GM18951 (cell line): ENCODE measurements around the gene GRAMD2B.
"Not testable (repeated sequence)": the region's sequence is repeated elsewhere in the genome, so short reads cannot be mapped to it uniquely, and the experiment has no call there.

Source experiments
- POLR2A ChIP-seq: IDR thresholded peaks from 4 replicates; pipeline ENCODE4 v1.6.1; 2011; ENCODE audit warnings: mild to moderate bottlenecking; ENCODE audit not compliant: insufficient read length, insufficient read depth; ENCODE audit errors: extremely low read depth
- in situ Hi-C: fragments of 300-500 bp; cut with MboI; formaldehyde crosslinking; loops from one replicate; pipeline ENCODE4 v1.12.0; 2022; ENCODE audit warnings: low sequenced_read_pairs, mixed read lengths, inconsistent platforms; ENCODE audit not compliant: unreplicated experiment

Gene GRAMD2B

DNA sequence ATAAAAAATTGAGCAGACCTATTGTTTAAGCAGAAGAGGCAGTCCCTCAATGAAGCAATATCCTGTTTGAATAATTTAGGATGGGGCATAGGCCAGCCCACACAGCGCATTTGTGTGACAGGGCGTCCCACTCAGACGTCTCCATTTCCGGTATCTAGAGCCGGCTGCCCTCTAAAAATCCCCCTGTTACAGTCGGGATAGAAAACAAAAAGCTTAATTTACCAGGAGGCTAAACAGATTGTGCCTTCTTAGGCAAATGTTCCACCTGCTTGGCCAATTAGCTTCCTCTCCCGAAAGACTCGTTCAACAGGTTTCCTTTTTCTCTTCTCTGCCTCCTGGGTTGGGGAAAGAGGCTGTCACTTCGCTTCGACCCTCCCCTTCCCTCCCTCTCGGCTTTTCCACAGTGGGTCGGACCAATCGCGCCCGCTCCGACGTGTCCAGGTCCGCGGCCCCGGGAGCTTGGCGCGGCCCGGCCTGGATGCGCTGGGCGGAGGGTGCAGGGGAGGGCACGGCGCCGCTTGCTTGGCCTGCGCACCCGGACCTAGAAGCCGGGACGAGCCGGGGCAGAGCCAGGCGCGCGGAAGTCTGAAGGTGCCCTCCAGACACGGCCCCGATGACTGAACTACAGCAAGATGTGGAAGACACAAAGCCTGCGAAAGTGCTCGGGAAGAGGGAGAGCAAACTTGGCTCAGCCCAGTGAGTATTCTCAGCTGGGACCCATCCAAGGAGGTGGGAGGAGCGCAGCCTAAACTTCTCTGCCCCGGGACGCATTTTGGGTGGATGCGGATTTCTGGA lies at the start of gene GRAMD2B:
TSS of gene GRAMD2B (plus strand) at position 416 of the 795 bp plus-strand sequence. CDS start at position 614, 198 bp downstream.
- peak; percentile 76 for TF ChIP-seq POLR2A
- in situ Hi-C loops = no loop called here

GRCh38 chr5:126374109-126374416 lies 49.1 kb upstream of the GRAMD2B start:
- in situ Hi-C loops = no loop called here
- TF ChIP-seq POLR2A = no peak

- in situ Hi-C loops = no loop called here
- no peak for TF ChIP-seq POLR2A
Observed at GRCh38 chr5:126376443-126376842, 46.8 kb upstream of the GRAMD2B start.

DNA sequence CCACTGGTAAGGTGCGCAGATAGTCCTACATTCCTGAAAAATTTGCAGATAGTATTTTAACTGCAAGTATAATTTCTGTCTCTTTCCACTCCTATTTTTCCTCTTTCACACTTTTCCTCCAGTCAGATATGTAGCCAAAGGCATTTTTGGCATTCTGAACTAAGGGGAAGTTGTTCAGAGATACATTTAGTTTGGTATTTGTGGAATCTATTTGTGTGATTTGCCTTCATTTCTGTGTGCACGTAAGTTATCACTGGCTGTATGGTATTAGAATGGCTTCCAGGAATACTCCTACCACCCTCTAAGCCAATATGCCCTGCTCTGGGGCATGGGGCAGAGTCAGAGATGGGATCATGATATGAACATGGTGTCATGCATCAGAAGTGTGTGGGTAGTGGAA lies 45.8 kb upstream of the GRAMD2B start:
- in situ Hi-C loops = no loop called here
- TF ChIP-seq POLR2A = no peak

- in situ Hi-C loops = not testable (repeated sequence)
Observed at GRCh38 chr5:126380316-126380715, 42.9 kb upstream of the GRAMD2B start.

GRCh38 chr5:126383246-126383645 lies 40.0 kb upstream of the GRAMD2B start:
- TF ChIP-seq POLR2A = no peak

DNA sequence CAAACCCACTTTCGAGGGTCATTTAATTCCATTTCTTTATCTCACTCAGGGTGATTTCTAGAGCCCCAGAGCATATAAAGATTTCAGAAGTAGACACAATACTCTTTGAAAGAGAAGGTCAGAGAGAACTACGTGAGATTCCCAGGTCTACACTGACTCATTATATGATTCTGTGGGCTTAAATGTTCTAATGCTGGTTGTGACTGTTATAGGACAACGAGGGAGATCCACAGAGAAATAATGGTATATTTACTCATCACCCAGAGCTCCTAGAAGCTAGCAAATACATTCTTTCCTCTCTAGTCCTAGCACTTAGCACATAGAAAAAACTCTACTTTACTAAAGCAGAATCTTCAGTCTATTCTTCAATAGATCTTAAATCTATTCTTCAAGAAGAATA lies 39.4 kb upstream of the GRAMD2B start:
- in situ Hi-C loops = no loop called here
- TF ChIP-seq POLR2A = no peak

More at GRCh38 chr5:126383246-126383645, 40.0 kb upstream of the GRAMD2B start:
- in situ Hi-C loops = no loop called here

GRCh38 chr5:126384985-126385384 lies 38.2 kb upstream of the GRAMD2B start:
- no peak for TF ChIP-seq POLR2A
- in situ Hi-C loops = no loop called here

DNA sequence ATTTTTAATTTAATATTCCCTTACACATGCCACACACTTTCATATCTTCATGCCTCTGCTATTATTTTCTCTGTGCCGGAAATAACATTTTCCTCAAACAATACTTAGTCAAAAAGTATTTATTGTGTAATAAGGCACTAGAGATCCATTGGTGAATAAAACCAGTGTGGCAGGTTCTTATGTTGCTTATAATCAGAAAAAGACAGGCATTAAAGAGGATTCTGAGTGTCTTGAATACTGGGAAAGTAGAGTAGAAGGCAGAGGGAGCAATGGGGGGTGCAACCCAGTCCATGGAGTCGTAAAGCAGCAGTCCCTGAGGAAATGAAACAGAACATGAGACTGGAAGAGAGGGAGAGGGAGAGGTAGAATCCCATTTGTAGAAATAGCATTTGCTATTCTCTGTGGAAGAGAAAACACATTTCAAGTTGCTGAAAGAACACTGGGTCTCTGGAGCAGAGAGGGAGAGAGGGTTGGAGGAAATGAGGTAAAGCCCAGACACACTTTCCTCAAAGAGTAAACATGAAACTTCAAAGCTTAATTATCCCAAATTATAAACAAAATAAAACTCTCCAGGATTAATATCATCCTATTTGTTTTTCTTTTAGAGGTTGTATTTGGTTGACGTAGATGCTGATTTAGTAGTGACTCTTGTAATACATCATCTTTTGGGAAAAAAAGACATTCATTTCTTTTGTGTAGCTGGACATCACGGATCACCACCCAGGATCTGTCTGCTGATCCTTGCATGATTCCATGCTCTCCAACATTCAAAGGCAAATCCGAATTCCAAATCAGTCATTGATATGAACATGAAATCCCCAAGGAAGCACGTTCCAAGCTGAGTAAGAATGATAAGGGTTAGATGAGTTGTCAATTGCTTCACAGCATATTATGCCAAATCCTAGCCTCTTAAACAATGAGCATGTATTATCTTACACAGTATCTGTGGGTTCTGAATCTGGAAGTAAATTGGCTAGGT lies 37.4 kb upstream of the GRAMD2B start:
- no peak for TF ChIP-seq POLR2A
- in situ Hi-C loops = no loop called here

DNA sequence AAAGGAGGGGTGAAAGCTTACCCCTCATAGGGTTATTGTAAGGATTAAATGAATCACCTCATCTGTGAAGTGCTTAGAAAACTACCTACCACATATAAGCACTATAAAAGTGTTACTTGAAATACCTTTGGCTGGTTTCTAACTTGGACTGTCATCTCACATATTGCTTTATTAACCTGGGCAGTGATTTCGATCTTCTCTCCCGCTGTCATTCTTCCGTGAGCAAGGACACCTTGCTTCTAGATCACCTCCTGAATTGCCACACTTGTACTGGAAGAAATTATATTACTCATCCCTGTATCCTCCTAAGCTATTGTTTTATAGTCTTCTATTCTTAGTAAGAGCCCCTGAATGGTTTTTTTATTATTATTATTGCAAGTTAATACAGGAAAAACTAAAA lies 34.0 kb upstream of the GRAMD2B start:
- in situ Hi-C loops = no loop called here
- TF ChIP-seq POLR2A = no peak

DNA sequence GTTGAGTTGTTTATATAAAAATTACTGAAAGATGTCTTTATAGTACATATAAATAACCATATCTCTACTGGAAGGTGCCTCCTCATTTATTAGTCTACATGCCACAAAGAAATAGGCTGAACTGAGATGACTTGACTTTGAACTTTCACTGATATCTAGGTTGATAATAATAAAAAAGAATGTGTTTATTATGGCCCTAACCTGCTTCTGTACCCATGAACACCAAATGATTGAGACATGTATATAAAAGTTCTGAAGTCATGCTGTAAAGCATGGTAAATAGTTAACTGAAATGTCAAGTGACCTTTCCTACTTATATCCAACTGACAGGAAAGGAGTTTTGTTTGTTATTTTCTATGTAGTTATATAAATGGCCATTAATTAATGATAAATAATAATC lies 33.2 kb upstream of the GRAMD2B start:
- in situ Hi-C loops = no loop called here
- TF ChIP-seq POLR2A = no peak

DNA sequence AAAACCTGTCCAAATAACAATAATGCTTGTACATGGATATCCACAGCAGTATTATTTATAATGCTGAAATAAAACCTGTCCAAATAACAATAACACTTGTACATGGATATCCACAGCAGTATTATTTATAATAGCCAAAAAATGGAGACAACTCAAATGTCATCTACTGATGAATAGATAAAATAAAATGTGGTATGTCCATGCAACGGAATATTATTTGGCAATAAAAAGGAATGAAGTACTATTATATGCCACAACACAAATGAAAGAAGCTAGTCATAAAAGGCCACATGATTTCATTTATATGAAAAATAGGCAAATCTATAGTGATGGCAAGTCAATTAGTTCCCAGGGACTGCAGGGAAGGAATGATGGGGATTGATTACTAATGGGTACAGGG lies 31.8 kb upstream of the GRAMD2B start:
- TF ChIP-seq POLR2A = no peak
- in situ Hi-C loops = no loop called here

GRCh38 chr5:126394211-126394788 lies 28.9 kb upstream of the GRAMD2B start:
- no peak for TF ChIP-seq POLR2A
- in situ Hi-C loops = no loop called here
